SK-MEL-5 (cell line): ENCODE data around the gene SLC35E2B. TPM values are rescaled to one million over a fixed set of nuclear protein-coding genes. Genes with fewer than 3 reads are reported as not detected.
"Not testable (repeated sequence)": the region's sequence is repeated elsewhere in the genome, so short reads cannot be mapped to it uniquely, and the experiment has no call there.

Experiments used
- DNase-seq: peaks from one replicate; pipeline ENCODE4 v3.0.0-alpha.2; 2016; ENCODE audit warnings: low read depth, low spot score
- in situ Hi-C: cut with HindIII; loops from 2 replicates; pipeline ENCODE4 v1.10.0; 2016; ENCODE audit warnings: low sequenced_read_pairs, high pct_unique_total_duplicates, low pct_unique_long_range_greater_than_20kb
- total RNA-seq: library from RNA; depleted of rRNA; stranded (reverse); fragments of >200 nt; shearing (Covaris generic); gene quantifications from 2 replicates; pipeline ENCODE4 v1.2.3, GENCODE V29; 2014

The SLC35E2B gene
- total RNA-seq, 1 experiment from 2014 or later = 7.7 TPM

GRCh38 chr1:1680031-1680911 is 12.3 kb downstream of the SLC35E2B start:
- in situ Hi-C loops = no loop called here
- no peak for DNase-seq

GRCh38 chr1:1678581-1679380 is 13.8 kb downstream of the SLC35E2B start:
- in situ Hi-C loops = no loop called here
- DNase-seq = no peak

GRCh38 chr1:1677718-1678580 is 14.6 kb downstream of the SLC35E2B start:
- in situ Hi-C loops = no loop called here
- no peak for DNase-seq

- in situ Hi-C loops, DNase-seq: not testable (repeated sequence)
Measured at GRCh38 chr1:1676087-1676486, 16.5 kb downstream of the SLC35E2B start.

GRCh38 chr1:1675218-1675617 is 17.4 kb downstream of the SLC35E2B start:
- DNase-seq, in situ Hi-C loops: not testable (repeated sequence)

- in situ Hi-C loops = not testable (repeated sequence)
Measured at GRCh38 chr1:1674806-1675205, 17.8 kb downstream of the SLC35E2B start.

GRCh38 chr1:1672181-1672965 is 20.2 kb downstream of the SLC35E2B start:
- in situ Hi-C loops = no loop called here
- DNase-seq = no peak

More at GRCh38 chr1:1674806-1675205, 17.8 kb downstream of the SLC35E2B start:
- not testable (repeated sequence) for DNase-seq

- in situ Hi-C loops = no loop called here
- DNase-seq = no peak
Measured at GRCh38 chr1:1671365-1672119, 21.1 kb downstream of the SLC35E2B start.

GRCh38 chr1:1670866-1671265 is 21.7 kb downstream of the SLC35E2B start:
- in situ Hi-C loops = no loop called here
- no peak for DNase-seq

GRCh38 chr1:1669468-1670440 is 22.8 kb downstream of the SLC35E2B start:
- no peak for DNase-seq
- in situ Hi-C loops = no loop called here

GRCh38 chr1:1666526-1666925 is 26.1 kb downstream of the SLC35E2B start:
- DNase-seq = no peak
- in situ Hi-C loops = no loop called here

GRCh38 chr1:1665815-1666251 is 26.8 kb downstream of the SLC35E2B start:
- in situ Hi-C loops = no loop called here
- peak; percentile 20 for DNase-seq

- DNase-seq = no peak
- in situ Hi-C loops = no loop called here
Measured at GRCh38 chr1:1664941-1665814, 27.4 kb downstream of the SLC35E2B start.

GRCh38 chr1:1664318-1664717 is 28.3 kb downstream of the SLC35E2B start:
- DNase-seq, in situ Hi-C loops: not testable (repeated sequence)
